Measurements from ENCODE around the gene SH3TC2.
A peak's percentile ranks its signal among the peaks of the same experiment; 100 is the strongest.

SH3TC2 gene

DNA sequence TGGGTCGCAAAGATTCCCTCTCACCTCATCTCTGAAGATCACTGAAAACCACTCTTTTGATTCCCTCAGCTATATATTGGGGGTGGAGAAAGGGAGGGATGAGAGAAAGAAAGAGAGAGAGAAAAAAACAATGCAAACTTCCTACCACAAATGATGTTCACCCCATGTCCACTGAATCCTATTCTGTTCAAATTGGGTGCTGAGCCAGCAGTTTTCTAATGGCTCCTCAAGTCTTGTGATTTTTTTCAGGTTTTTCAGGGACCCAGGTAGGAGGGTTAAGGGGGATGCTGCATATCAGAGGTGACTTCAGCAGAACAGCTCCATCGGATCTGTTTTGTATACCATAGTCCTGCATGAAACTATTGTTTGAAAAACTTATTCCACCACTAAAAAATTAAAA is 95.9 kb downstream of the SH3TC2 start:
- no peak for DNase-seq

DNA sequence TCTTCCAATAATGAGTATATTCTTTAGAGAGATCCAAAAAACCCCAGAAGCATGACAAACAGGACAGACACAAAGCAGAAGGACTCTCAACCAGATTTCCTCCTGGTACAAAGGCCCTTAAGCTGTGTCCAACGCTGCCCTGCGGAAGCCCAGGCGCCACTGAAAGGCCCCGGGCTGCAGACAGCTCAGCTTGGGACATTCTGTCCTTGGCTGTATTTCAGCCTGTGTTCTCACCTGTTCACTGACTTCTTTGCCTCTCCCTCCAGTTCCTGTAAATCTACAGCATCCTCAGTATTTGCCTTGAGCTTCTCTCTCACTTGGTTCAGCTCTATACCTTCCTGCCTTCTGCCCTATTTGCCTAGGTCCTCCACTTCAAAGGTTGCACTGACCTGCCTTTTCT is 96.5 kb downstream of the SH3TC2 start:
- DNase-seq, result no peak

- DNase-seq, result no peak
Observed at GRCh38 chr5:148965511-148966265, 97.2 kb downstream of the SH3TC2 start.

GRCh38 chr5:148963664-148964063 is 99.2 kb downstream of the SH3TC2 start:
- no peak for DNase-seq

DNA sequence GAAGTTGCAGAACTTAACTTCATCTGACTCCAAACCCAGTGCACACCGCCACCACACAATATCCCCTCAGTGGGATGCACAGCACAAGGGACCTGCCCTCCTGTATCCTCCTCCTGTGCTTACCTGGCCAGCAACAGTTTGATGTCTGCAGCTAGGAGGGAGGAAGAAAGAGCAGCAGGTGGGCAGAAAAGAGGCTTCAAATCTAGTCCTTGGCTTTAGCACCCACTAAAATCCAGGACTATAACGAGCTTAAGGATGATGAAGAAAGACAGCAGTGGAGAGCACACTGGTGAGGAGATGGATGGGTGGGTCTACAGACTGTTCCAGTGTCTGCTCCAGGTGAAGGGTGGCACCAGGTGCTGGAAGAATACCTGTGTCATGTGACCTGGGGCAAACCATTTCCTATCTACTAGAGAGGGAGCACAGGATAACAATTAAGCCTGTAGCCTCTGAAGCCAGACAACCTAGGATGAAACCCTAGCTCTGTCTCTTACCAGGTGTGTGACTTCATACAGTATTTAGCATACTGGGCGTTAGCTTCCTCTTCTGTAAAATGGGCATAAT is 100.0 kb downstream of the SH3TC2 start:
- DNase-seq, result no peak

DNA sequence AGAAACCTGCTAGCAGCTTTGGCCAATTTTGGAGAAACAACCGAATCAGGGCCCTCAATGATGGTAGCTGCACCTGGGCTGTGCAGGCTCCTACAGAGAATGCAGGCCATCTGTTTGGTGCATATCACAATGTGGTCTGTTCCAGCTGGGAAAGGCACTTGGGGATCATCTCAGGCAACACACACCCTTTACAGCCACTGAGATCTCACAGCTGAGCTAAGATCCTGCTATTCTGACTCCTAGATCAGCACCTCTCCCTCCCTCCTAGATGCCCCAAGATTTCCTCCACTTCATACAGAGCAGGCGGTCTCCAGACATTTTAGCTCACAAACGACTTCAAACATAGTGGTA is 100.7 kb downstream of the SH3TC2 start:
- no peak for DNase-seq

DNA sequence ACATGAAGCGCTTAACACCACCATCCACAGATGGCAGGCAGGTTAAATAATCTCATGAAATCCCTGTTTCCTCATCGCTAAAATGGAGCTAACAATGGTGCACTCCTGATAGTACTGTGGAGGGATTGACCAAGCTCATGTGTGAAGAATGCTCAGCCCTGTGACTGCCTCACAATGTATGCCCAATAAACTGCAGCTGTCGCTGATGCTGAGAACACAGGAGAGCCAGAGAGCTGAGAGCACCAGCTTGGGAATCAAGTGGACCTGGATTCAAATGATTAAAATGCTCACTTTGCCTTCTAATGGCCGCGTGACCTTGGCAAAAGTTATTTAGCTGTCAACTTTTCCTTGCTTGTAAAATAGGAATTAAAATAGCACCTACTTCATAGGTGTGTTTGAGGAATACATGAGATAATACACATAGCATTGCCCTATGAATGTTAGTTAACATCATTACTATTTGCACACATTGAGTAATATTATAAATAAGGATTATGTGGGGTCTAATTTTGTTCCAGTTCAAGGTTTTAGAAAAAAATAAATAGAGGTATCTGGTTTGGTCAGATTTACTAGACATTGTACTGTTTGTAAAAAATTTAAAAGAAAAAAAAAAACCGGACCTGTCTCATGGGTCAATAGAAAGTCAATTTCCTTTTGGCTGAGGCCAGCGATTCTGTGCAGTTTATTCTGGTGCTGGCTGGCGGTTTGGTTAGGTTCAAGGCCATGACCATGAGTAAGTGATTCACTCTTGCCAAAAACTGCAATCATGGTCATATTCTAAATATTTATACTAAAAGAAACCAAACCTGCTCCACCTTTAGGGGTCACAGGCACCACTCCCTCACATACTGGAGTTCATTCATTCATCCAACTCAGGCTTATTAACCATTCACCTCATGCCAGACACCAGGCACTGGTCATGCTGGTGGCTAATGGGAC is 101.3 kb downstream of the SH3TC2 start:
- DNase-seq, result no peak

DNA sequence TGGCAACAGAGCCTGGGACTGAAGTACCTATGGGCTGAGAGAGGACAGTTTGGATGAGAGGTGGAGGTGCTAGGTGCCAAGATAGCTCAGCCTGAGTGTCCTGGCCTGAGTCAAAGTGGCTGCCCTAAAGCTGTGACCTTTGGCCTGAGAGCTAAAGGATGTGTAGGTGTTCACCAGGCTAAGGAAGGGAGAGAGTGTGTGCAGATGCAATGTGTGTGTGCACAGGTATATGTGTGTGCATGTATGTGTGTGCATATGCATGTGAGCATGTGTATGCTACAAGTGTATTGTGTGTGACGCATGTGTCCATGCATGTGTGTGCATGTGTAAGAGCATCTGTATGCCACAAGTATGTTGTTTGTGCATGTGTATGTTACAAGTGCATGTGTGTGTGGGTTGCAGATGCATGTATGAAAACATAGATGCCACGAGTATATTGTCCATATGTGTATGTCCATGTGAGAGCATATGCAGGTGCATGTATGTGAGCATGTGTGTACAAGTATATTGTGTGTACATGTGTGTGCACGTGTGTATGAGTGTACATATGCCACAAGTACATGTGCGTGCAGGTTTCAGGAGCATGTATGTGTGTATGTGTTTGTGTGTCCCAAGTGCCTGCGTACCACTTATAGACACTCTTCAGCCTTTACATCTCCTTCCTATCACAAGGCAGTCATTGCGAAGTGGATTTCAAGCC is 102.6 kb downstream of the SH3TC2 start:
- no peak for DNase-seq

GRCh38 chr5:148957591-148958202 is 105.2 kb downstream of the SH3TC2 start:
- DNase-seq, result peak; percentile 45

GRCh38 chr5:148956477-148957385 is 106.1 kb downstream of the SH3TC2 start:
- no peak for DNase-seq
